NCI-H82 treated with DMSO at 0.1 percent for 48 hours (cell line): ENCODE measurements around the gene SMC3.
A peak's percentile ranks its signal among the peaks of the same experiment; 100 is the strongest.
"Not testable (repeated sequence)": the region's sequence is repeated elsewhere in the genome, so short reads cannot be mapped to it uniquely, and the experiment has no call there.

Source experiments
- DNase-seq: peaks from one replicate; lab custom pipeline; 2025; ENCODE audit not compliant: unreplicated experiment; lab: John Stamatoyannopoulos, UW

SMC3 gene

DNA sequence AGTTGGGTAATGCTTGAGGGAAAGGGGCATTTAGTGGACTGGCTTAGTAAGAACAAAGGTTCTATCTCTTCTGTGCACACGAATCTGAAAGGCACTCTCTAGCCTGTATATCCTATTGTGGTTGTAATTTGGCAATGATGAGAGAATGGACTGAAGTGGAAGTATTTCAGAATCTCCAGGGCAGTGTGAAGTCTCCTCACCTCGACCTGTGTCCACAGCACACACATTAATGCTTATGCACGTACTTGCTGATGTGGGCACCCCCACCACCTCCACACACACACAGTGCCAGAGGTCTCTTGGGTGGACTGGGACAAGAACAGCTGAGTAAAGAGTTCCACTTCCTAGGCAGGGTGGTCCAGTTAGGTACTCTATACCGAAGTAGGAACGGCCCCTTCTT, 6.9 kb downstream of the SMC3 start:
- DNase-seq: no peak

DNA sequence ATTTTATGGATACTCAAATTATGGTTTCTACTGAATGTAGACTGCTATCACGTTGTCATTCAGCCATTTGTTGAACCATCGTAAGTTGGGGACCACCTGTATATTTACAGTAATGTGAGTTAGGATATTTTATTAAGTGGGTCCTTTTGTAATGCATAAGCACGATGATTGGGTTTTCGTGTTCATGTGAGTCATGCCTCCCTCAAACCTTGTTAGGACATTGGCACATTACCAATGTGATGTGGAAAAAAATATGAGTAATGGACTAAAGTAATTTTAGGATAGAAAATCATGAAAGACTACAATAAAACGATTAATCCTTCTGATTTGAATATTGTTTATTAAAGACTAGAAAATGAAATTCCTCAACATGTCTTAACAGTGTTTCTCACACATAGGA, 8.7 kb downstream of the SMC3 start:
- no peak for DNase-seq

DNA sequence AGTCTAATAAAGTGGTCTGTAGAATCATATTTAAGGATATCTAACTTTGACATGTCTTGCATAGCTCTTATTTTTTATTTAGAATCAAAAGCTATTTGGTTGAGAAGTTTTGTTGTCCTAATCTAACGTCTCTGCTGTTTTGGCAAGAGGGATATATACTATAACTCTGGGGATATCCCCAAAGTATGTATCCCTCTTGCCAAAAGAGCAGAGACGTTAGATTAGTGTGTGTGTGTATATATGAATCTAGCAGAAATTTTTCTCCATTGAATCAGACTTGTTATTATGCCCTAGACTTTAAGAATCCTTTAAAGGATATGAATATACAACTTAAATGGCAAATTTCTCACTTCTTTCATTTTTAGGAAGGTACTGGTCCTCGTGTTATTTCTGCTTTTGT, 9.6 kb downstream of the SMC3 start:
- no peak for DNase-seq

DNA sequence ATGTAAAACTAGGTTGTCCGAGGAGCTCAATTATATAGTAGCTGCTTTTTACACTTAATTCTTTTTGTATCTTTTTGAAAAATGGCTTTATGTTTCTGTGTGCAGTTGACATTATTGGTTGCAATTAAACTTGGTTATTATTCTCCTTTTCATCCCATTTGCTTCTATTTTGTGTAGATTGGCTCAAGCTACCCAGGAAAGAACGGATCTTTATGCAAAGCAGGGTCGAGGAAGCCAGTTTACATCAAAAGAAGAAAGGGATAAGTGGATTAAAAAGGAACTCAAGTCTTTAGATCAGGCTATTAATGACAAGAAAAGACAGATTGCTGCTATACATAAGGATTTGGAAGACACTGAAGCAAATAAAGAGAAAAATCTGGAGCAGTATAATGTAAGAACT, 16.5 kb downstream of the SMC3 start:
- DNase-seq: peak; percentile 40

- DNase-seq: no peak
Measured at GRCh38 chr10:110591760-110592159, 24.3 kb downstream of the SMC3 start.

DNA sequence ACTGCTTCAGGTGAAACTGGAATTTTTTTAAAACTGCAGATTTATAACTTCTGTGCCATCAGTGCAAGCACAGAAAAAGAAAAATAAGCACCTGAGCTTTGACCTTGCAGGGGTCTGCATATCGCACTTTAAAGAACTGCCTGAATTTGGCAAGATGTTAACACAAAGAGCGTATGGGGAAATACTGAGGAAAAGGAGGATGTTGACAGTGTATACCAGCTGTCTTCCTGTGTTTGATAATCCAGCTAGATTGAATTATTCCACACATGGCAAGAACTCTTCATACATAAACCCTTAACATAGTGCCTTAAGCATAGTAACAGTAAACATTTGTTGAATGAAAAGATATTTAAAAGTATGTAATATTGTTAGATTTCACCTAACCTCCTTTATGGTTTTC, 30.0 kb downstream of the SMC3 start:
- DNase-seq: no peak

DNA sequence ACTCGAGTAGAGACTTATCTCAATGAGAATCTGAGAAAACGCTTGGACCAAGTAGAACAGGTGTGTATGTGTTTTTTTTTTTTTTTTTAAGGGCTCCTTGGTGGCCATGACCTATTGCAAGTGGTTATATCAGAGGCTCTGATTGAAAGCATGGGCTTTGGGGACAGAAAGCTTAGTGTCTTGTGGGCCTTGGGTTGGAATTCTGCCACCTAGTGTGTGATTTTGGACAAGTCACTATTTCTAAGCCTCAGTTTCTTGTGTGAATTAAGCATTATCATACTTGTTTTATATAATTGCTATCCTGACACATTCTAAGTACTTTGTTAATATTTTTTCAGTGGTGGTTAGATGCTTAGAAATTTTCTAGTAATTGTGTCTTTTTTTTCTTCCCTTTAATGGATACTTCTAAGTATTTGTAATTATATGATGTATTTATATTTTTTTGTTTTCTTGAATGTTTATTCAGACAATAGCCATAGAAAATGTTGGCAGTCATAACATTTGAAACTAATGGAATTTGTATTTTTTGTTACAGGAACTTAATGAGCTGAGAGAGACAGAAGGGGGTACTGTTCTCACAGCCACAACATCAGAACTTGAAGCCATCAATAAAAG, 33.1 kb downstream of the SMC3 start:
- DNase-seq: peak; percentile 46

- DNase-seq: no peak
Measured at GRCh38 chr10:110601581-110601980, 34.1 kb downstream of the SMC3 start.

DNA sequence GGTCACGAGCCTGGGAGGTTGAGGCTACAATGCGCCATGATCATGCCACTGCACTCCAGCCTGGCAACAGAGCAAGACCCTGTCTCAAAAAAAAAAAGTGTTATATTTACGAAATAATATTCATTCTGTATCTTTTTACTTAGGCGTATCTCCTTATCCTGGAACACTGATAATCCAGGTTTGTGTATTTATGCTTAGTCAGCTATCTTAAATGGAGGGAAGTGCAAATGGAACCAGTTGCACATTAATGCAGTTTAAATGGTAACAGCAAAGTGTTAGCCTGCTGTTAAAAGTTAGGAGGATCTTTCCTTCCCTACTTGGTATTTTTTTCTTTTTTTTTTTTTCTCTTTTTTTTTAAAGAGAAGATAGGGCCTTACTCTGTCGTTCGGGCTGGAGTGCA, 40.6 kb downstream of the SMC3 start:
- DNase-seq: no peak

- no peak for DNase-seq
Measured at GRCh38 chr10:110609605-110610004, 42.1 kb downstream of the SMC3 start.

DNA sequence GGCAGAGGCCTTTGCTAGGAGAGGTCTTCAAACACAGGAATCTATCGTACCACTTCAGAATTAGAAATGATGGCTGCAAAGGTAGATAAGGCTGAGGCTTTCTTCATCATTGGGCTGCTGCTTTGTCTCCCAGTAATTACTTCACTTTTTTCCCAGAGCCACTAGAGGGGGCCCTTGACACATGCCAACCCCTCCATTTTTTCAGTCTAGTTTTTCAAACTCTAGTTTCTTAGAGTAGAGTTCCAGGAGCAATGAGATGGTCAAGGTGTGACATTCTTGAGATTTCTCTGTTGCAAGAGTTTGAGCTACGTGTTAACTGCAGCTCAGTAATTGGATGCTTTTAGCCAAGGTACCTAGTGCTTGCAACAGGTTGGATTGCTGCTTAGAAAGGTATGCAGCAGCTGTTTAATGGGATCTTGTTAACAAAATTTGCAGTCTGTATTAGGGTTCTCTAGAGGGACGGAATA, 42.8 kb downstream of the SMC3 start:
- peak; percentile 21 for DNase-seq

GRCh38 chr10:110610781-110611180, 43.3 kb downstream of the SMC3 start:
- DNase-seq: not testable (repeated sequence)

- DNase-seq: no peak
Measured at GRCh38 chr10:110612087-110612486, 44.6 kb downstream of the SMC3 start.

DNA sequence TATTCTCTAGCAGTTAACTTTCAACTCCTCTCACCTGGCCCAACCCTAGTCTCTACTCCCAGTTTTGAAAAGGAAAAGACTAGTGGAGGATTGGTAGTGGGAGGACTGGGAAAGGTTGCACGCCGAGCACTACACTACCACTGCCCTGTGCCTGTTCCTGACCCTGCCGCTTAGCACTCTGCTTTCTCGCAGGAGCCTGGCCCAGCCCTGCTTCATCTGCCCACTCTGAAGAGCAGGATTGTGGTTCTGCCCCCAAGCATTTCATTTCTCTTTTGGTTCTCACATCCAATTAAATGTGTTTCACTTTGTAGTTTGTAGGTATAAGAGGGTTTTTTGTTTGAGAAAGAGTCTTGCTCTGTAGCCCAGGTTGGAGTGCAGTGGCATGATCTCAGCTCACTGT, 45.1 kb downstream of the SMC3 start:
- no peak for DNase-seq

- no peak for DNase-seq
Measured at GRCh38 chr10:110613341-110613995, 46.0 kb downstream of the SMC3 start.

- no peak for DNase-seq
Measured at GRCh38 chr10:110613996-110614495, 46.6 kb downstream of the SMC3 start.

- DNase-seq: no peak
Measured at GRCh38 chr10:110615057-110615747, 47.7 kb downstream of the SMC3 start.

- DNase-seq: no peak
Measured at GRCh38 chr10:110616493-110617033, 49.1 kb downstream of the SMC3 start.

GRCh38 chr10:110617425-110618229, 50.1 kb downstream of the SMC3 start:
- DNase-seq: peak; percentile 74

- DNase-seq: no peak
Measured at GRCh38 chr10:110618230-110618610, 50.7 kb downstream of the SMC3 start.
